ENCODE data around the gene NPAS4.
"Not testable (repeated sequence)": the region's sequence is repeated elsewhere in the genome, so short reads cannot be mapped to it uniquely, and the experiment has no call there.

The NPAS4 gene

GRCh38 chr11:66462911-66463310 lies 42.1 kb downstream of the NPAS4 start:
- FAIRE-seq (no peak), DNase-seq (ENCODE audit: insufficient read length, low spot score) (no peak)
- no peak for TF ChIP-seq CTCF (IDR thresholded peaks at IDR 0.05; ENCODE audit: insufficient read depth, missing control alignments)

GRCh38 chr11:66464116-66464515 lies 43.3 kb downstream of the NPAS4 start:
- not testable (repeated sequence) for DNase-seq (ENCODE audit: insufficient read length, low spot score); FAIRE-seq

GRCh38 chr11:66464916-66465315 lies 44.1 kb downstream of the NPAS4 start:
- FAIRE-seq = no peak
- TF ChIP-seq CTCF (IDR thresholded peaks at IDR 0.05; ENCODE audit: insufficient read depth, missing control alignments) = no peak
- no peak for DNase-seq (ENCODE audit: insufficient read length, low spot score)

- DNase-seq (ENCODE audit: insufficient read length, low spot score) (no peak), FAIRE-seq (no peak)
- no peak for TF ChIP-seq CTCF (IDR thresholded peaks at IDR 0.05; ENCODE audit: insufficient read depth, missing control alignments)
These were observed 44.8 kb downstream of the NPAS4 start for GRCh38 chr11:66465373-66466224.

- FAIRE-seq = no peak
These were observed 45.6 kb downstream of the NPAS4 start, which contains the start of gene PELI3 for GRCh38 chr11:66466225-66467033. Gene PELI3 (plus strand): TSS chr11:66466905. CDS start chr11:66468129, 1,224 bp downstream.

GRCh38 chr11:66467034-66467659 lies 46.3 kb downstream of the NPAS4 start:
- no peak for DNase-seq (ENCODE audit: insufficient read length, low spot score)
- FAIRE-seq = no peak
- TF ChIP-seq CTCF (IDR thresholded peaks at IDR 0.05; ENCODE audit: insufficient read depth, missing control alignments) = no peak

More at GRCh38 chr11:66466225-66467033, 45.6 kb downstream of the NPAS4 start, which contains the start of gene PELI3:
- peak; percentile 94 for DNase-seq (ENCODE audit: insufficient read length, low spot score)
- no peak for TF ChIP-seq CTCF (IDR thresholded peaks at IDR 0.05; ENCODE audit: insufficient read depth, missing control alignments)

- FAIRE-seq (no peak), DNase-seq (ENCODE audit: insufficient read length, low spot score) (no peak)
- no peak for TF ChIP-seq CTCF (IDR thresholded peaks at IDR 0.05; ENCODE audit: insufficient read depth, missing control alignments)
These were observed 46.9 kb downstream of the NPAS4 start for GRCh38 chr11:66467756-66468155.
